Measurements from ENCODE around the gene C15orf40. TPM values are rescaled to one million over a fixed set of nuclear protein-coding genes. Genes with fewer than 3 reads are reported as not detected.
A peak's percentile ranks its signal among the peaks of the same experiment; 100 is the strongest.

C15orf40 gene
- polyA plus RNA-seq, 2 of the 4 experiments (the other 2 are of a cell fraction): 48.0 to 55.0 TPM

- CTCF ChIA-PET: interaction anchor here (1.7 to 2.1 kb wide), 2 partner anchors 13 to 15 kb away, joined by 5 read pairs; no protein-coding TSS in a partner anchor
- TF ChIP-seq ATOH8 (CRISPR knock-in tag; IDR thresholded peaks at IDR 0.05; ENCODE audit: low read depth): no peak
- TF ChIP-seq HOXA7 (CRISPR knock-in tag; IDR thresholded peaks at IDR 0.05): no peak
- no peak for TF ChIP-seq NFE2L2 (conservative IDR thresholded peaks at IDR 0.05; ENCODE audit: low read length)
- TF ChIP-seq GATA3 (IDR thresholded peaks at IDR 0.05; ENCODE audit: borderline replicate concordance): no peak
- no peak for TF ChIP-seq CEBPB (IDR thresholded peaks at IDR 0.05)
- 92% methylated on average over 4 of the region's 4 CpGs for WGBS (ENCODE audit: missing lambda C conversion rate)
- no peaks in the 10 kb centered on the region for H3K9me3 ChIP-seq
- FAIRE-seq (no peak), DNase-seq (ENCODE audit: low read depth in 1 of 2, low spot score in 1 of 2) (no peak), ATAC-seq (no peak)
- H3K27ac ChIP-seq: no peak overlapping the region
- H3K4me3 ChIP-seq: no peak overlapping the region
- no peak overlapping the region for H3K4me2 ChIP-seq
- peaks cover 11% of the 10 kb centered on the region for H3K4me1 ChIP-seq
- POLR2A ChIA-PET: no interaction called here
These were observed 3.9 kb upstream of the C15orf40 start for GRCh38 chr15:83015361-83015760.

GRCh38 chr15:83014205-83014653 is 2.8 kb upstream of the C15orf40 start:
- CTCF ChIA-PET: interaction anchor here (1.0 to 5.4 kb wide), 5 partner anchors 8 to 48 kb away, joined by 3 to 60 read pairs (median 4); no protein-coding TSS in a partner anchor
- no peak overlapping the region for H3K4me3 ChIP-seq
- H3K27ac ChIP-seq: no peak overlapping the region
- H3K4me1 ChIP-seq: peaks cover 22% of the 10 kb centered on the region
- H3K4me2 ChIP-seq: no peak overlapping the region
- DNase-seq (ENCODE audit: low read depth in 1 of 2, low spot score in 1 of 2) (no peak), ATAC-seq (no peak), FAIRE-seq (no peak)
- no peaks in the 10 kb centered on the region for H3K9me3 ChIP-seq
- POLR2A ChIA-PET: no interaction called here
- TF ChIP-seq POLR2AphosphoS2 (conservative IDR thresholded peaks at IDR 0.05; ENCODE audit: low read length) (0 out of 2 replicates have a peak, but pooled peaks have one; percentile 62), GATA3 (IDR thresholded peaks at IDR 0.05; ENCODE audit: borderline replicate concordance) (no peak), SREBF2 (IDR thresholded peaks at IDR 0.05) (no peak), MAX (IDR thresholded peaks at IDR 0.05) (no peak), HOXB13 (CRISPR knock-in tag; IDR thresholded peaks at IDR 0.05; ENCODE audit: low read depth) (no peak), CBX8 (IDR thresholded peaks at IDR 0.05) (no peak), MAFK (IDR thresholded peaks at IDR 0.05; ENCODE audit: partially characterized antibody) (peak; percentile 8)
- WGBS (ENCODE audit: missing lambda C conversion rate): 88% methylated on average over 5 of the region's 5 CpGs

- ChIA-PET POLR2A (interaction anchor here (1.2 to 2.6 kb wide), 4 partner anchors 10 to 196 kb away, joined by 3 to 16 read pairs (median 8); partner anchors contain the start of gene RAMAC), CTCF (interaction anchor here (0.6 to 5.4 kb wide), 11 partner anchors 9 to 482 kb away, joined by 3 to 60 read pairs (median 8); partner anchors contain the start of genes RAMAC and RPS17)
- no peak for ATAC-seq
- no peak for DNase-seq (ENCODE audit: low read depth in 1 of 2, low spot score in 1 of 2)
- FAIRE-seq: no peak
- Histone ChIP-seq H3K27ac (peak overlapping the region in 1 of 2 experiments; percentile 92; a peak in 1 of 6 replicates), H3K9me3 (no peaks in the 10 kb centered on the region), H3K4me1 (peaks cover 26% of the 10 kb centered on the region), H3K4me3 (no peak overlapping the region), H3K4me2 (peak overlapping the region; percentile 94)
- TF ChIP-seq ELK1 (IDR thresholded peaks at IDR 0.05; ENCODE audit: low read depth, low read length) (no peak), RCOR1 (IDR thresholded peaks at IDR 0.05; ENCODE audit: low read depth, low read length) (no peak), CHD2 (IDR thresholded peaks at IDR 0.05; ENCODE audit: low read length, partially characterized antibody) (no peak), RFX5 (IDR thresholded peaks at IDR 0.05) (no peak), BHLHE40 (IDR thresholded peaks at IDR 0.05; ENCODE audit: low read depth, low read length) (no peak), POLR2A (IDR thresholded peaks at IDR 0.05; ENCODE audit: low read length) (no peak), TFCP2L1 (CRISPR knock-in tag; IDR thresholded peaks at IDR 0.05) (no peak), KDM1A (IDR thresholded peaks at IDR 0.05; ENCODE audit: low read depth) (no peak), BCL3 (IDR thresholded peaks at IDR 0.05) (no peak), REST (IDR thresholded peaks at IDR 0.05) (no peak), NPAS2 (CRISPR knock-in tag; IDR thresholded peaks at IDR 0.05; ENCODE audit: borderline replicate concordance) (no peak), RNF2 (IDR thresholded peaks at IDR 0.05; ENCODE audit: borderline replicate concordance, low read depth) (no peak), PBX3 (IDR thresholded peaks at IDR 0.05) (no peak)
- WGBS (ENCODE audit: missing lambda C conversion rate): 94% methylated on average over 6 of the region's 6 CpGs
These were observed 1.2 kb upstream of the C15orf40 start for GRCh38 chr15:83012636-83013035.

Measured in A549 (cell line).